ENCODE measurements around the gene KIAA1671.
"Not testable (repeated sequence)": the region's sequence is repeated elsewhere in the genome, so short reads cannot be mapped to it uniquely, and the experiment has no call there.

KIAA1671 gene

GRCh38 chr22:24951942-24952836, at the start of gene KIAA1671:
Gene KIAA1671 (plus strand): TSS chr22:24952716. CDS start chr22:25028000, 75,284 bp downstream.
- peak; percentile 98 for DNase-seq

GRCh38 chr22:24905909-24906308, 46.6 kb upstream of the KIAA1671 start:
- DNase-seq: no peak

GRCh38 chr22:24907101-24907500, 45.4 kb upstream of the KIAA1671 start:
- DNase-seq: not testable (repeated sequence)

- DNase-seq: no peak
Measured at GRCh38 chr22:24920029-24920428, 32.5 kb upstream of the KIAA1671 start.

- no peak for DNase-seq
Measured at GRCh38 chr22:24925586-24926427, 26.7 kb upstream of the KIAA1671 start.

- DNase-seq: no peak
Measured at GRCh38 chr22:24926428-24926725, 26.1 kb upstream of the KIAA1671 start.

GRCh38 chr22:24926849-24927579, 25.5 kb upstream of the KIAA1671 start:
- DNase-seq: no peak

- no peak for DNase-seq
Measured at GRCh38 chr22:24928322-24928721, 24.2 kb upstream of the KIAA1671 start.

GRCh38 chr22:24930678-24931077, 21.8 kb upstream of the KIAA1671 start:
- no peak for DNase-seq

GRCh38 chr22:24935771-24936483, 16.6 kb upstream of the KIAA1671 start:
- DNase-seq: no peak

GRCh38 chr22:24937114-24937513, 15.4 kb upstream of the KIAA1671 start:
- DNase-seq: peak; percentile 72

GRCh38 chr22:24938741-24939341, 13.7 kb upstream of the KIAA1671 start:
- DNase-seq: no peak

- DNase-seq: no peak
Measured at GRCh38 chr22:24942301-24942700, 10.2 kb upstream of the KIAA1671 start.

GRCh38 chr22:24944217-24944937, 8.1 kb upstream of the KIAA1671 start:
- DNase-seq: no peak

GRCh38 chr22:24945430-24945829, 7.1 kb upstream of the KIAA1671 start:
- no peak for DNase-seq

- no peak for DNase-seq
Measured at GRCh38 chr22:24947383-24947782, 5.1 kb upstream of the KIAA1671 start.

GRCh38 chr22:24947881-24948280, 4.6 kb upstream of the KIAA1671 start:
- no peak for DNase-seq

- peak; percentile 81 for DNase-seq
Measured at GRCh38 chr22:24948356-24949202, 3.9 kb upstream of the KIAA1671 start.

GRCh38 chr22:24950272-24950902, 2.1 kb upstream of the KIAA1671 start:
- DNase-seq: peak; percentile 69

- DNase-seq: peak; percentile 85
Measured at GRCh38 chr22:24952837-24953383, 394 bp downstream of the KIAA1671 start.
